Posterior cingulate gyrus (tissue), 11 donors: Measurements from ENCODE around the gene MROH8.
A peak's percentile ranks its signal among the peaks of the same experiment; 100 is the strongest.

Experiments used
- DNase-seq, 10 donors: peaks; one replicate each; pipeline versions ENCODE4 v3.0.0 to v3.0.0-alpha.2; 2020 to 2021; ENCODE audit warnings: mixed read lengths in 3 of 10
- intact Hi-C: fragments of 100-400 bp; cut with DNase I; formaldehyde crosslinking; loops from one replicate; pipeline ENCODE4 v1.15.1; 2023

Gene MROH8

GRCh38 chr20:37200926-37201826, 21.8 kb upstream of the MROH8 start:
- intact Hi-C loops = no loop called here
- no peak for DNase-seq

GRCh38 chr20:37200376-37200775, 21.0 kb upstream of the MROH8 start:
- intact Hi-C loops = no loop called here
- no peak for DNase-seq

GRCh38 chr20:37198932-37199660, 19.7 kb upstream of the MROH8 start:
- intact Hi-C loops = loop anchor here (5.0 kb wide), 1 partner anchor 68 kb away; no protein-coding TSS in a partner anchor
- DNase-seq = no peak

GRCh38 chr20:37194621-37195417, 15.5 kb upstream of the MROH8 start:
- intact Hi-C loops = loop anchor here (1.0 to 5.0 kb wide), 3 partner anchors 72 to 339 kb away; no protein-coding TSS in a partner anchor
- DNase-seq = no peak

- intact Hi-C loops = loop anchor here (2.0 kb wide), 1 partner anchor 191 kb away; no protein-coding TSS in a partner anchor
- peak in 2 of 10 donors; percentile 39 to 78 for DNase-seq
Measured at GRCh38 chr20:37193821-37194220, 14.5 kb upstream of the MROH8 start.

GRCh38 chr20:37193226-37193625, 13.9 kb upstream of the MROH8 start:
- intact Hi-C loops = no loop called here

GRCh38 chr20:37192137-37192854, 12.9 kb upstream of the MROH8 start:
- intact Hi-C loops = no loop called here
- peak; percentile 85 to 98 (median 92) for DNase-seq

More at GRCh38 chr20:37193226-37193625, 13.9 kb upstream of the MROH8 start:
- DNase-seq = no peak

- intact Hi-C loops = no loop called here
- DNase-seq = no peak
Measured at GRCh38 chr20:37190354-37191112, 11.2 kb upstream of the MROH8 start.

- DNase-seq = no peak
- intact Hi-C loops = no loop called here
Measured at GRCh38 chr20:37189416-37190016, 10.2 kb upstream of the MROH8 start.

- intact Hi-C loops = no loop called here
- no peak for DNase-seq
Measured at GRCh38 chr20:37188787-37189186, 9.4 kb upstream of the MROH8 start.

- intact Hi-C loops = no loop called here
- DNase-seq = no peak
Measured at GRCh38 chr20:37185686-37186085, 6.3 kb upstream of the MROH8 start.

- intact Hi-C loops = loop anchor here (5.0 kb wide), 2 partner anchors 347 to 512 kb away; partner anchors contain the start of genes BLCAP and CTNNBL1
- no peak for DNase-seq
Measured at GRCh38 chr20:37179683-37180524, 556 bp upstream of the MROH8 start.

- intact Hi-C loops = loop anchor here (5.0 kb wide), 1 partner anchor 71 kb away; no protein-coding TSS in a partner anchor
- DNase-seq = no peak
Measured at GRCh38 chr20:37172836-37173235, 6.5 kb downstream of the MROH8 start.

GRCh38 chr20:37166867-37167266, 12.5 kb downstream of the MROH8 start:
- DNase-seq = no peak
- intact Hi-C loops = no loop called here

- DNase-seq = no peak
- intact Hi-C loops = no loop called here
Measured at GRCh38 chr20:37165031-37165430, 14.3 kb downstream of the MROH8 start.

GRCh38 chr20:37163832-37164554, 15.4 kb downstream of the MROH8 start:
- intact Hi-C loops = no loop called here
- DNase-seq = no peak

GRCh38 chr20:37162646-37163045, 16.7 kb downstream of the MROH8 start:
- intact Hi-C loops = no loop called here
- DNase-seq = no peak
